H1 (cell line): Measurements from ENCODE around the gene CFDP1. TPM values are rescaled to one million over a fixed set of nuclear protein-coding genes. Genes with fewer than 3 reads are reported as not detected.
"Not testable (repeated sequence)": the region's sequence is repeated elsewhere in the genome, so short reads cannot be mapped to it uniquely, and the experiment has no call there.

Experiments
- CTCF ChIA-PET: fragments of 300-600 bp; sonication (Branson Sonifier 250); formaldehyde crosslinking; loops from one replicate; lab custom pipeline; 2021; ENCODE audit not compliant: partially characterized antibody; lab: Charles Lee
- POLR2A ChIA-PET: fragments of 300-600 bp; sonication (Branson Sonifier 250); formaldehyde crosslinking; loops from one replicate; lab custom pipeline; 2021; ENCODE audit warnings: inconsistent platforms; ENCODE audit not compliant: partially characterized antibody; lab: Charles Lee
- DNase-seq, 2 experiments: peaks; one replicate each; pipeline versions ENCODE4 v3.0.0 to v3.0.0-alpha.2; 2010 to 2022; ENCODE audit warnings: low spot score in 2 of 2, low read depth in 1 of 2, mixed read lengths in 1 of 2
- FAIRE-seq: peaks from 2 replicates; lab custom pipeline; 2011; peaks lifted over from hg19 to GRCh38; lab: Jason Lieb, UNC
- H2AFZ ChIP-seq: 2 replicates; pipeline ENCODE4 v1.8.1; 2012; ENCODE audit warnings: low read length, inconsistent platforms
- H2AK5ac ChIP-seq: 2 replicates; pipeline ENCODE4 v1.6.1; 2013; ENCODE audit warnings: low read depth, low read length
- H2BK120ac ChIP-seq: replicated peaks from 2 replicates; pipeline ENCODE3; 2013; ENCODE audit warnings: low read depth, low read length, inconsistent platforms
- H2BK12ac ChIP-seq: 2 replicates; pipeline ENCODE4 v1.6.1; 2013; ENCODE audit warnings: low read depth, low read length
- H2BK15ac ChIP-seq: 2 replicates; pipeline ENCODE4 v1.6.1; 2013; ENCODE audit warnings: low read length
- H2BK20ac ChIP-seq: 2 replicates; pipeline ENCODE4 v1.6.1; 2013; ENCODE audit warnings: low read length
- H2BK5ac ChIP-seq: 2 replicates; pipeline ENCODE4 v1.6.1; 2013; ENCODE audit warnings: low read depth, low read length
- H3K14ac ChIP-seq: 2 replicates; pipeline ENCODE4 v1.6.1; 2013; ENCODE audit warnings: inconsistent platforms; ENCODE audit not compliant: insufficient read length
- H3K18ac ChIP-seq: 2 replicates; pipeline ENCODE4 v1.6.1; 2013; ENCODE audit warnings: low read length; ENCODE audit errors: extremely low read depth
- H3K23ac ChIP-seq: 2 replicates; pipeline ENCODE4 v1.6.1; 2013; ENCODE audit warnings: inconsistent platforms; ENCODE audit not compliant: insufficient read length
- H3K23me2 ChIP-seq: 2 replicates; pipeline ENCODE4 v1.6.1; 2013; ENCODE audit warnings: low read depth, low read length
- H3K27ac ChIP-seq: 2 replicates; pipeline ENCODE4 v1.6.1; 2011; ENCODE audit warnings: low read depth, low read length, inconsistent platforms
- H3K27me3 ChIP-seq, 4 experiments: replicated peaks in 1 of 4; 1 replicate in 1 of 4; 2 replicates in 3 of 4; pipeline versions ENCODE4 v1.6.1 to v1.8.1; 2011 to 2013; ENCODE audit warnings: low read length in 3 of 4, mild to moderate bottlenecking in 3 of 4, inconsistent platforms in 2 of 4, mixed read lengths in 2 of 4, moderate library complexity in 1 of 4; ENCODE audit not compliant: control insufficient read depth in 3 of 4, insufficient read depth in 3 of 4; ENCODE audit errors: extremely low read depth in 1 of 4
- H3K36me3 ChIP-seq, 4 experiments: 2 replicates each; pipeline versions ENCODE4 v1.6.1 to v1.8.1; 2011 to 2013; ENCODE audit warnings: mild to moderate bottlenecking in 4 of 4, low read length in 3 of 4, moderate library complexity in 2 of 4, control low read depth in 1 of 4, inconsistent platforms in 1 of 4; ENCODE audit not compliant: insufficient read depth in 4 of 4, control insufficient read depth in 2 of 4
- H3K4ac ChIP-seq: replicated peaks from 2 replicates; pipeline ENCODE3; 2013; ENCODE audit warnings: low read length, low read depth, mixed read lengths, inconsistent platforms; ENCODE audit not compliant: insufficient read length
- H3K4me1 ChIP-seq, 4 experiments: replicated peaks in 1 of 4; 1 replicate in 1 of 4; 2 replicates in 3 of 4; pipeline versions ENCODE4 v1.6.1 to v1.8.1; 2011 to 2013; ENCODE audit warnings: low read length in 3 of 4, inconsistent platforms in 2 of 4, mixed read lengths in 1 of 4; ENCODE audit not compliant: insufficient read depth in 4 of 4, control insufficient read depth in 3 of 4
- H3K4me2 ChIP-seq, 2 experiments: 2 replicates each; pipeline versions ENCODE4 v1.6.1 to v1.8.1; 2011 to 2013; ENCODE audit warnings: low read depth in 2 of 2, low read length in 2 of 2, control low read depth in 1 of 2, inconsistent platforms in 1 of 2, mild to moderate bottlenecking in 1 of 2; ENCODE audit not compliant: insufficient read depth in 1 of 2
- H3K4me3 ChIP-seq, 4 experiments: fragments of 200-600, 300-600 bp in 1 of 4; sonication (generic), shearing (Covaris generic), sonication (Bioruptor Twin) in 1 of 4; 2 replicates each; pipeline versions ENCODE4 v1.5.1 to v1.8.1; 2011 to 2016; ENCODE audit warnings: low read length in 4 of 4, low read depth in 3 of 4, control low read depth in 2 of 4, inconsistent platforms in 2 of 4, mild to moderate bottlenecking in 2 of 4, mixed read lengths in 1 of 4, moderate library complexity in 1 of 4; ENCODE audit not compliant: insufficient read depth in 2 of 4; ENCODE audit errors: extremely low read depth in 1 of 4
- H3K56ac ChIP-seq: replicated peaks from 2 replicates; pipeline ENCODE3; 2013; ENCODE audit warnings: low read depth, mild to moderate bottlenecking, mixed read lengths, low read length, inconsistent platforms; ENCODE audit not compliant: insufficient read length
- H3K79me1 ChIP-seq: 2 replicates; pipeline ENCODE4 v1.6.1; 2013; ENCODE audit warnings: low read depth, low read length, control low read depth
- H3K79me2 ChIP-seq, 2 experiments: 2 replicates each; pipeline versions ENCODE4 v1.6.1 to v1.8.1; 2012 to 2013; ENCODE audit warnings: low read length in 2 of 2, mild to moderate bottlenecking in 2 of 2, inconsistent platforms in 1 of 2; ENCODE audit not compliant: insufficient read depth in 2 of 2, control insufficient read depth in 1 of 2
- H3K9ac ChIP-seq, 4 experiments: replicated peaks in 1 of 4; 1 replicate in 1 of 4; 2 replicates in 3 of 4; pipeline versions ENCODE4 v1.6.1 to v1.8.1; 2011 to 2013; ENCODE audit warnings: low read depth in 3 of 4, low read length in 3 of 4, control low read depth in 2 of 4, mild to moderate bottlenecking in 2 of 4, moderate library complexity in 2 of 4, inconsistent platforms in 1 of 4; ENCODE audit errors: extremely low read depth in 1 of 4
- H3K9me3 ChIP-seq, 2 experiments: 2 replicates each; pipeline versions ENCODE4 v1.6.1 to v1.8.1; 2012 to 2013; ENCODE audit warnings: mild to moderate bottlenecking in 2 of 2, moderate library complexity in 2 of 2, control low read depth in 1 of 2, inconsistent platforms in 1 of 2, low read depth in 1 of 2, low read length in 1 of 2, mixed read lengths in 1 of 2; ENCODE audit not compliant: insufficient read depth in 2 of 2
- H4K20me1 ChIP-seq, 2 experiments: replicated peaks in 1 of 2; 2 replicates each; pipeline versions ENCODE3 to v1.8.1; 2011 to 2013; ENCODE audit warnings: inconsistent platforms in 2 of 2, low read length in 2 of 2, mild to moderate bottlenecking in 1 of 2; ENCODE audit not compliant: insufficient read depth in 2 of 2, control insufficient read depth in 1 of 2
- H4K5ac ChIP-seq: 2 replicates; pipeline ENCODE4 v1.6.1; 2013; ENCODE audit warnings: low read length, low read depth, mixed read lengths, inconsistent platforms; ENCODE audit not compliant: insufficient read length
- H4K8ac ChIP-seq: 2 replicates; pipeline ENCODE4 v1.8.0; 2013; ENCODE audit warnings: mild to moderate bottlenecking, moderate library complexity, low read length, inconsistent platforms; ENCODE audit not compliant: insufficient read depth; ENCODE audit errors: extremely low read depth
- H4K91ac ChIP-seq: replicated peaks from 2 replicates; pipeline ENCODE3; 2013; ENCODE audit warnings: low read length, mixed read lengths, inconsistent platforms; ENCODE audit not compliant: insufficient read length
- whole genome bisulfite sequencing, 2 experiments: shearing (Covaris generic) in 1 of 2; methylation state at CpG; one replicate each; pipeline versions ENCODE4 v1.1.6 to v1.1.7; 2013 to 2015; ENCODE audit warnings: low lambda C conversion rate in 2 of 2, mixed read lengths in 2 of 2, inconsistent platforms in 1 of 2, low coverage in 1 of 2, missing lambda C conversion rate in 1 of 2; ENCODE audit not compliant: insufficient replicate concordance in 2 of 2, insufficient coverage in 1 of 2, insufficient read length in 1 of 2; ENCODE audit errors: extremely low coverage in 1 of 2, missing lambda C conversion rate in 1 of 2; 5-methylcytosine and 5-hydroxymethylcytosine counted together
- polyA plus RNA-seq, 7 experiments: library from polyadenylated mRNA; depleted of rRNA in 3 of 7; stranded (reverse) in 5 of 7; unstranded in 2 of 7; fragments of >200 nt in 5 of 7; fragments of 200-250 nt in 2 of 7; gene quantifications; 1 replicate in 5 of 7; 2 replicates in 1 of 7; 4 replicates in 1 of 7; pipeline versions ENCODE4 v1.2.1 to v1.2.3, GENCODE V29; 2011 to 2013; ENCODE audit warnings: missing spikeins in 2 of 7, mixed read lengths in 2 of 7
- total RNA-seq: library from RNA; stranded (reverse); fragmentation: NEBNext Ultra II Directional; extraction: Animal tissue kit (Norgen Biotek cat#: 25700); gene quantifications from 2 replicates; pipeline ENCODE4 v1.2.1, GENCODE V29; 2021

Gene CFDP1
- total and polyA plus RNA-seq, 2 of the 8 experiments (the other 6 are each of a cell fraction or from before 2014, with no cell fraction given) = 25.5 to 77.3 TPM

DNA sequence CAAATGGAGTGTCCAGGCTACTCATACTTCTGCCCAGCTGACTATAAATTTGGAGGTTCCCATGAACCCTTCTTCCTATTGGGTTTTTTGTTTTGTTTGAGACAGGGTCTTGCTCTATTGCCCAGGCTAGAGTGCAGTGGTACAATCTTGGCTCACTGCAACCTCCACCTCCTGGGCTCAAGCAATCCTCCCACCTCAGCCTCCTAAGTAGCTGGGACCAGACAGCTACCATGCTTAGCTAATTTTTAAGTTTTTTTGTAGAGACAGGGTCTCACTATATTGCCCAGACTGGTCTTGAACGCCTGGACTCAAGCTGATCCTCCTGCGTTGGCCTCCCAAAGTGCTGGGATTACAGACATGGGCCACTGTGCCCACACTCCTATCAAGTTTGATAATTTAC lies 152.3 kb downstream of the CFDP1 start:
- not testable (repeated sequence) for H2BK120ac ChIP-seq, H3K9ac ChIP-seq, H3K36me3 ChIP-seq, H2AK5ac ChIP-seq, H2BK20ac ChIP-seq, H3K23me2 ChIP-seq, H3K23ac ChIP-seq, H4K5ac ChIP-seq, H3K4ac ChIP-seq, H4K91ac ChIP-seq, H3K4me3 ChIP-seq, H3K9me3 ChIP-seq, H3K4me1 ChIP-seq, H3K56ac ChIP-seq, H2AFZ ChIP-seq, H2BK5ac ChIP-seq, H3K79me2 ChIP-seq, H3K27ac ChIP-seq, H3K18ac ChIP-seq, H4K20me1 ChIP-seq, H3K27me3 ChIP-seq, DNase-seq, H3K14ac ChIP-seq, FAIRE-seq, H2BK15ac ChIP-seq, H3K79me1 ChIP-seq, H3K4me2 ChIP-seq, H4K8ac ChIP-seq, H2BK12ac ChIP-seq
- WGBS, 2 experiments = 91% methylated on average over 2 of the region's 2 CpGs; no CpG with 5 or more reads in 1 of the 2 experiments
- CTCF ChIA-PET = interaction anchor here (0.9 to 4.2 kb wide), 11 partner anchors 8 to 170 kb away, joined by 3 to 23 read pairs (median 5); no protein-coding TSS in a partner anchor
- POLR2A ChIA-PET = interaction anchor here (0.6 to 1.3 kb wide), 5 partner anchors 11 to 114 kb away, joined by 3 to 4 read pairs (median 3); no protein-coding TSS in a partner anchor
